GM10248 (cell line): ENCODE results near the gene BANF2.

ENCODE experiments used
- CTCF ChIA-PET: fragments of 300-600 bp; sonication (Branson Sonifier 250); formaldehyde crosslinking; extraction: SDS; loops from one replicate; lab custom pipeline; 2021; ENCODE audit warnings: antibody characterized with exemption; lab: Yijun Ruan, JAX
- POLR2A ChIA-PET: fragments of 350-650 bp; sonication (Branson Sonifier 250); formaldehyde crosslinking; extraction: SDS; loops from one replicate; lab custom pipeline; 2020; ENCODE audit warnings: antibody characterized with exemption; lab: Yijun Ruan, JAX
- DNase-seq: peaks from one replicate; pipeline ENCODE4 v3.0.0; 2012; ENCODE audit errors: extremely low spot score
- TF ChIP-seq, protein P1 (sequence below): IDR thresholded peaks from 2 replicates; pipeline ENCODE4 v1.5.1; 2012; ENCODE audit warnings: mild to moderate bottlenecking, low read depth; ENCODE audit errors: extremely low read depth, missing control alignments, control extremely low read depth

Gene BANF2

DNA sequence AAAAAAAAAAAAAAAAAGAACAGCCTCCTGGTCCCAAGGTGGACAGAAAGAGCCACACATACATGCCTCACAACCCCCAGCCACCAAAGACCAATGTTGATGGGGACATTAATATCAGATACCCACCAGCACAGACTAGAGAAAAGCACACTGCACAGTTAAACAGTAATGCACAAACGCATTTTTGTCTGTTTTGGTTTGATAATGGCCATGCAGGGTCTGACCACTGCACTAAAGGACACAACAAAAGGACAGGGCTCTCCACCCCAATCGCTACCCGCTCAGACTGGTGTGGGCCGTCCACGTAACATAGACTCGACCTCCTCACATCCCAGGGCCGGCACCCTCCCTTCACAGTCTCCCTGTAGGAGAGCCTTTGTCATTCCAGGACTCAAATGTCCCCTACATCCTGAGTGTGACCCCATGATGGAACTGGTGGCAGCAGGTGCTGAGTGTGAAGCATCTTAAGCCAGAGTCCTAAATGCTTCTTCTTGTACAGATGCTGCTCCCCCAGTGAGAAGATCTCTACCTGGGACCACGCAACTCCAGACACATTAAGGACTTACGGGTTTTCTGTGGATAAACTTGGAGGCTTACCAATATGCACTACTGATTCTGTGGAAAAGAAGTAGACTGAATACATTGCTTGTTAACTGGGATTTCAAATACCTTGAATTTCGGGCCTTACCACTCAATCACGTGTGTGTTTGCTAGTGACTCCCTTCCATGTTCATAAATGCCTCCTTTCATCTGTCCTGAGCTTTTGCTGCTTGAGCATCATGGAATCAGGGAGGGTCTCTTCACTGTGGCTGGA lies 45.7 kb upstream of the BANF2 start:
- ChIA-PET POLR2A (interaction anchor here (0.7 kb wide), 1 partner anchor 326 kb away, joined by 7 read pairs; no protein-coding TSS in a partner anchor), CTCF (interaction anchor here (0.6 to 3.7 kb wide), 6 partner anchors 13 to 54 kb away, joined by 3 to 23 read pairs (median 3); partner anchors contain the start of gene RRBP1)
- TF ChIP-seq, protein P1, sequence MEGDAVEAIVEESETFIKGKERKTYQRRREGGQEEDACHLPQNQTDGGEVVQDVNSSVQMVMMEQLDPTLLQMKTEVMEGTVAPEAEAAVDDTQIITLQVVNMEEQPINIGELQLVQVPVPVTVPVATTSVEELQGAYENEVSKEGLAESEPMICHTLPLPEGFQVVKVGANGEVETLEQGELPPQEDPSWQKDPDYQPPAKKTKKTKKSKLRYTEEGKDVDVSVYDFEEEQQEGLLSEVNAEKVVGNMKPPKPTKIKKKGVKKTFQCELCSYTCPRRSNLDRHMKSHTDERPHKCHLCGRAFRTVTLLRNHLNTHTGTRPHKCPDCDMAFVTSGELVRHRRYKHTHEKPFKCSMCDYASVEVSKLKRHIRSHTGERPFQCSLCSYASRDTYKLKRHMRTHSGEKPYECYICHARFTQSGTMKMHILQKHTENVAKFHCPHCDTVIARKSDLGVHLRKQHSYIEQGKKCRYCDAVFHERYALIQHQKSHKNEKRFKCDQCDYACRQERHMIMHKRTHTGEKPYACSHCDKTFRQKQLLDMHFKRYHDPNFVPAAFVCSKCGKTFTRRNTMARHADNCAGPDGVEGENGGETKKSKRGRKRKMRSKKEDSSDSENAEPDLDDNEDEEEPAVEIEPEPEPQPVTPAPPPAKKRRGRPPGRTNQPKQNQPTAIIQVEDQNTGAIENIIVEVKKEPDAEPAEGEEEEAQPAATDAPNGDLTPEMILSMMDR: no peak
- no peak for DNase-seq

DNA sequence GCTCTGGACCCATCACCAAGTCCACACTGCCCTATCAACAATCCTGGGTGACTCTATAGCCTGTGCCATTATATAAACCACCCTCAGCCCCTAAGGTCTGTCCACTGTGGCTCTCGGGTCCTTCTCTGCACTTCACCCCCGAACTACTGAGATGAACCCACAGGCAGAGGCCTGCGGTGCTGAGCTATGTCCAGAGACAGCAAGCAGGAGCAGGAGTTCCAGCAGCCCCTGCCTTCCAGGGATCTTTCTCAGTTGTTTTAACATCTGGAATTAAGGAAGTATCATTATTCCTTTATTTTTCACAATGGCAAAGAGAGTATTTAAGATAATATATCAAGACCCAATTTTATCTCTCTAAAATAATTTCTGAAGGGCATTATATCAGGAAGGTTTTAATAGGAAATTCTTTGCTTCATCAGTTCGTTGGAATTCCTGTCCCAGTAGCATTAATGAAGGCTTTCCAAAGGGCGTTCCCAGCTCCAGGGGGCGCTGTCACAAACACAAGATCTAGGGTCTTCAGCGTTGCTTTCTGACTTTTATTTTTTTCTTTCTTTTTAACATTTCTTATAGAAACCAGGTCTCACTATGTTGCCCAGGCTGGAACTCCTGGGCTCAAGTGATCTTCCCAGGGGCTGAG lies 45.0 kb upstream of the BANF2 start:
- ChIA-PET POLR2A (no interaction called here), CTCF (interaction anchor here (0.6 to 3.7 kb wide), 6 partner anchors 12 to 55 kb away, joined by 3 to 23 read pairs (median 3); partner anchors contain the start of gene RRBP1)
- DNase-seq: no peak
- TF ChIP-seq, protein P1: peak; percentile 32

DNA sequence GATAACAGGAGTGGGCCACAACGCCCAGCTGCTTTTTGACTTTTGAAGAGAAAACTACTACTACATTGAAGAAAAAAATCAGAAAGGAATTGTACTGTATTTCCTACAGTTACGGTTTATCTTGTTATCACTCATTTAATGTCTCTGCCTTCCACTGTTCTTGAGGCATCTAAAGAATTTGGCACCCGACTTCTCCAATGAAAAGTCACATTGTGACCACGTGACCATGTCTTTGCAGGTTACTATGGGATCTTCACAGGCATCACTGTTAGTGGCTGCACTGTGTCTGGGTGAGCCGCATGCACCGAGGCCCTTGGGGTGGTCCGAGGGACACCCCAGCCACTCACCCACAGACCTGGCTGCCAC lies 44.5 kb upstream of the BANF2 start:
- POLR2A ChIA-PET: no interaction called here
- TF ChIP-seq, protein P1: no peak

DNA sequence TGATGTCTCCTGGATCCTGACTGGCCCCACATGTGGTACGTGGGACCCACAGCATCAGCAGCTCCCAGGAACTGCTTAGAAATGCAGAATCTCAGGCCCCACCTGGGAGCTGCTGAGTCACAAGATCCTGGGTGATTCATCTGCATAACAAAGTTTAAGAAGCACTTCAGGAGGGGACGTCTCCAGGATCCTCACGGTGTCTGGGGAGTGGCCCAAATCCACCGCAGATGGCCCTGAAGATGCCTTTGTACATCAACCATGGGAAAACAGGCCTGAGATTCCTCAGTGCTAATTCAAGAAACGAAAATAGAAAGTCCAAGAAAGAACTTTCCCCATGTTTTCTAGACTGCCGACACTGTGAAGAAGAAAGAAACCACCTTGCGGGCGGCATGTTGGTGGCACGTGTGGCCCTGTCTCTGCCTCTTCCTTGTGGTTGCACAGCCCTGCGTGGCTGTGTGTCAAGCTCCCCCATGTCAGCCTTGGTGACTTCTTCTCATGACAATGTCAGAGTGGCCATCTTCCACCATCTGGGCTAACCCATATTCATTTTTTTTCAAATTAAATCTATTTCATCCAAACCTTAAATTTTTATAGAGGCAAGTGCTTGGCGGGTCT lies 43.8 kb upstream of the BANF2 start:
- CTCF ChIA-PET: interaction anchor here (0.9 to 3.7 kb wide), 4 partner anchors 9 to 27 kb away, joined by 3 to 23 read pairs (median 10); partner anchors contain the start of gene RRBP1
- POLR2A ChIA-PET: no interaction called here
- DNase-seq: no peak
- TF ChIP-seq, protein P1: no peak

More for the DNA sequence above, 44.5 kb upstream of the BANF2 start:
- DNase-seq: no peak
- CTCF ChIA-PET: interaction anchor here (0.9 to 3.7 kb wide), 4 partner anchors 9 to 28 kb away, joined by 3 to 23 read pairs (median 10); partner anchors contain the start of gene RRBP1

DNA sequence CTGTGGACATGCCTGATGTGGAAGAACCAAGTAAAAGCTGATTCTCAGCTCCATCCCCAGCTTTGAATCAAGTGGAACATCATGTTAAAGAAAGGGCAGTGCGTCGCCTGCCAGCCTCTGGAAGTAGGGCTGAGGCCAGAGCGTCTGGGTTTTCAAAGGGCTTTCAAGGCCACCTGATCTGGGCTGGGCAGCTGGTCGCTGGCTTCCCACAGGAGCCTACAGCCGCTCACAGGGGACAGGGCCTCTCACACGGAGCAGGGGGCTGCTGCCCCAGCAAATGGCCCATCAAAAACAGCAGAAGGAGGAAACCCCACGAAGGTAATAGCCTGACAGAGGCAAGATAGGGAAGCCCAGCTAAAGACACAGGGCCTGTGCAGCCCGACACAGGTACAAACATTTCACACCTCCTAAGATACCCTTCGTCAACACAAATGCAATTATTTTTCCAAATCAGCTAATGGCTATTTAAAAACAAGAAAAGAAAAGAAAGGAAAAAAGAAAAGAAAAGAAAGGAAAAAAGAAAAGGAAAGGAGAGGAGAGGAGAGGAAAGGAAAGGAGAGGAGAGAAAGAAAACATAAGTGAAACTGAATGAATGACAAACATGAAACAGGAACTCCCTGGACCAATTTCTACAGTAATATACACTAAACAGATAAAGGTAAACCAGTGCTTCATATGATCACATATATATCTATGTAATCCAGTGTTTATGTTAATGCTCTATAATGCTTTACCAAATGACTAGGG lies 42.5 kb upstream of the BANF2 start:
- POLR2A ChIA-PET: no interaction called here
- TF ChIP-seq, protein P1: no peak
- CTCF ChIA-PET: interaction anchor here (1.5 to 3.7 kb wide), 3 partner anchors 9 to 26 kb away, joined by 3 to 23 read pairs (median 16); partner anchors contain the start of gene RRBP1

More for the DNA sequence above, 42.5 kb upstream of the BANF2 start:
- DNase-seq: no peak
